ENCODE data around the gene PREPL. TPM values are rescaled to one million over a fixed set of nuclear protein-coding genes. Genes with fewer than 3 reads are reported as not detected.
A peak's percentile ranks its signal among the peaks of the same experiment; 100 is the strongest.

Gene PREPL
- total RNA-seq, 1 experiment from 2014 or later, result 43.0 TPM

- no peak for DNase-seq
- Mint-ChIP-seq H3K27me3 (ENCODE audit: unreplicated experiment) (no peaks in the 10 kb centered on the region), H3K27ac (ENCODE audit: unreplicated experiment) (no peak overlapping the region), H3K4me1 (ENCODE audit: low read depth, unreplicated experiment) (peaks cover 23% of the 10 kb centered on the region), H3K4me3 (ENCODE audit: low read depth, unreplicated experiment) (no peak overlapping the region), H3K36me3 (ENCODE audit: insufficient read depth, unreplicated experiment) (peaks cover 5% of the 10 kb centered on the region), H3K9me3 (ENCODE audit: low read depth, unreplicated experiment) (no peaks in the 10 kb centered on the region)
- intact Hi-C loops (cut with micrococcal nuclease; ENCODE audit: unreplicated experiment), result no loop called here
- TF ChIP-seq CTCF (IDR thresholded peaks at IDR 0.05; ENCODE audit: unreplicated experiment), result no peak
- CTCF ChIA-PET, result no interaction called here
- no TSS peak for BruUV-seq (replicated peaks)
Observed at GRCh38 chr2:44349506-44349905, 11.8 kb downstream of the PREPL start.

DNA sequence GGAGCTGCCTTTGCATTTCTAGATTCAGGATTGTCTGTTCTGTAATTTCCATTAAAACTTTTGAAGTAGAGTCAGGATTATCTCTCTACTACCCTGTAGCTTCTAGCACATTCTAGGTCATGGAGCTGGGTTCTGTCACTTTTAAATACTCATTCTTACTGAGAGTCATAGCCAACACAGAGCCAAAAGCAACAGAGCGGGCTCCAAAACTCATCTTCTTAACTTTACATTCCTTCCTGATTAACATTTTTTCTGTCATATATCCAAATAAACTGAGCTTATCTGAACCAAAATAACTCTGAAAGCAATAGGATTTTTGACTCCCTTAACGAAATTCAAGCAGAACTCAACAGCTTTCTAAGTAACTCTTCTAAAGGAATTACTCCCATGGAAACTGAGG is 12.9 kb downstream of the PREPL start:
- Mint-ChIP-seq H3K4me1 (ENCODE audit: low read depth, unreplicated experiment) (peaks cover 23% of the 10 kb centered on the region), H3K27ac (ENCODE audit: unreplicated experiment) (no peak overlapping the region), H3K4me3 (ENCODE audit: low read depth, unreplicated experiment) (no peak overlapping the region), H3K9me3 (ENCODE audit: low read depth, unreplicated experiment) (no peaks in the 10 kb centered on the region), H3K36me3 (ENCODE audit: insufficient read depth, unreplicated experiment) (peaks cover 5% of the 10 kb centered on the region), H3K27me3 (ENCODE audit: unreplicated experiment) (no peaks in the 10 kb centered on the region)
- no peak for DNase-seq
- TF ChIP-seq CTCF (IDR thresholded peaks at IDR 0.05; ENCODE audit: unreplicated experiment), result no peak
- BruUV-seq (replicated peaks), result no TSS peak
- CTCF ChIA-PET, result no interaction called here
- intact Hi-C loops (cut with micrococcal nuclease; ENCODE audit: unreplicated experiment), result no loop called here

- intact Hi-C loops (cut with micrococcal nuclease; ENCODE audit: unreplicated experiment), result no loop called here
- H3K4me3 Mint-ChIP-seq (ENCODE audit: low read depth, unreplicated experiment), result no peak overlapping the region
- no peaks in the 10 kb centered on the region for H3K9me3 Mint-ChIP-seq (ENCODE audit: low read depth, unreplicated experiment)
- no TSS peak for BruUV-seq (replicated peaks)
- H3K27me3 Mint-ChIP-seq (ENCODE audit: unreplicated experiment), result no peaks in the 10 kb centered on the region
- peaks cover 10% of the 10 kb centered on the region for H3K36me3 Mint-ChIP-seq (ENCODE audit: insufficient read depth, unreplicated experiment)
- TF ChIP-seq CTCF (IDR thresholded peaks at IDR 0.05; ENCODE audit: unreplicated experiment), result no peak
- no peak for DNase-seq
- H3K4me1 Mint-ChIP-seq (ENCODE audit: low read depth, unreplicated experiment), result peaks cover 23% of the 10 kb centered on the region
- H3K27ac Mint-ChIP-seq (ENCODE audit: unreplicated experiment), result no peak overlapping the region
- CTCF ChIA-PET, result interaction anchor here (0.7 to 0.8 kb wide), 2 partner anchors 598 to 770 kb away, joined by 3 read pairs; no protein-coding TSS in a partner anchor
Observed at GRCh38 chr2:44347526-44347925, 13.8 kb downstream of the PREPL start.

DNA sequence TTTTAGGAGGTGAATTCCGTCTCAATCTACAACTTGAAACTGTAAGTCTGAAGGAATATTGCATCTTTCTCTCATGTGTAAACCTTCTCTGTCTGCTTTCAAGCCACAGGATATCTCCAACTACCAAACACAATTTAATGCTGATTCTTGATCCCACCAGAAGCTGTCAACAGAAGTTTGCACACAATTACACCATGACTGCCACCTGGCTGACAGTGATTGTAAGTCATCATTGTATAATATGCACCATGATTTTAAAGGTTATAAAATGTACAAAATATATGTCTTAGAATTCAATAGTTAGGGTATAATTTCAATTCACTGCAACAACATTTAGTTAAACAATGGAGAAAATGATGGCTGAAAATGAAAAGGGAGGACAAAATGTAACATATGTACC is 18.4 kb downstream of the PREPL start:
- Mint-ChIP-seq H3K9me3 (ENCODE audit: low read depth, unreplicated experiment) (no peaks in the 10 kb centered on the region), H3K27ac (ENCODE audit: unreplicated experiment) (no peak overlapping the region), H3K4me3 (ENCODE audit: low read depth, unreplicated experiment) (no peak overlapping the region), H3K36me3 (ENCODE audit: insufficient read depth, unreplicated experiment) (peaks cover 18% of the 10 kb centered on the region), H3K4me1 (ENCODE audit: low read depth, unreplicated experiment) (no peaks in the 10 kb centered on the region), H3K27me3 (ENCODE audit: unreplicated experiment) (no peaks in the 10 kb centered on the region)
- intact Hi-C loops (cut with micrococcal nuclease; ENCODE audit: unreplicated experiment), result loop anchor here (1.0 to 5.0 kb wide), 3 partner anchors 99 to 299 kb away; no protein-coding TSS in a partner anchor
- no TSS peak for BruUV-seq (replicated peaks)
- DNase-seq, result peak; percentile 24
- no peak for TF ChIP-seq CTCF (IDR thresholded peaks at IDR 0.05; ENCODE audit: unreplicated experiment)
- CTCF ChIA-PET, result interaction anchor here (0.7 to 1.5 kb wide), 6 partner anchors 13 to 299 kb away, joined by 3 to 11 read pairs (median 4); no protein-coding TSS in a partner anchor

Measured in Calu3 (cell line).